ENCODE measurements around the gene HGF. TPM values are rescaled to one million over a fixed set of nuclear protein-coding genes. Genes with fewer than 3 reads are reported as not detected.

HGF gene
- total and polyA plus RNA-seq, 8 donors = 0.60 to 10.7 (median 6.6) TPM

DNA sequence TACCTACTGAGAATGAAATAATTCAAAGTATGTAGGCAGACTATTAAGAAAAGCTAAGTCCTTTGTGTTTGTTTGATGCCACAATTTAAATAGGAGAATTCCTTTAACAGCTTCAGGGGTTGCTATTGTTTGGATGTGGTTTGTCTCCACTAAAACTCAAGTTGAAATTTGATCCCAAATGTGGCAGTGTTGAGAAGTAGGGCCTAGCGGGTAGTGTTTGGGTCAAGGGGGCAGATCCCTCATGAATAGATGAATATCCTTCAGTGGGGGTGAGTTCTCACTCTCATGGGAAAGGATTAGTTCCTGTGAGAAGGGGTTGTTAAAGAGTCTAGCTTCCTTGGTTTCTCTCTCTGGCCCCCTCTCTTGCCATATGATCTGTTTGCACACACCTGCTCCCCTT is 97.0 kb downstream of the HGF start:
- H3K4me1 ChIP-seq = peaks cover 0 to 7% (median 0%) of the 10 kb centered on the region in 4 donors
- no peak overlapping the region for H3K27ac ChIP-seq
- H3K36me3 ChIP-seq = no peaks in the 10 kb centered on the region
- TF ChIP-seq, protein P1, sequence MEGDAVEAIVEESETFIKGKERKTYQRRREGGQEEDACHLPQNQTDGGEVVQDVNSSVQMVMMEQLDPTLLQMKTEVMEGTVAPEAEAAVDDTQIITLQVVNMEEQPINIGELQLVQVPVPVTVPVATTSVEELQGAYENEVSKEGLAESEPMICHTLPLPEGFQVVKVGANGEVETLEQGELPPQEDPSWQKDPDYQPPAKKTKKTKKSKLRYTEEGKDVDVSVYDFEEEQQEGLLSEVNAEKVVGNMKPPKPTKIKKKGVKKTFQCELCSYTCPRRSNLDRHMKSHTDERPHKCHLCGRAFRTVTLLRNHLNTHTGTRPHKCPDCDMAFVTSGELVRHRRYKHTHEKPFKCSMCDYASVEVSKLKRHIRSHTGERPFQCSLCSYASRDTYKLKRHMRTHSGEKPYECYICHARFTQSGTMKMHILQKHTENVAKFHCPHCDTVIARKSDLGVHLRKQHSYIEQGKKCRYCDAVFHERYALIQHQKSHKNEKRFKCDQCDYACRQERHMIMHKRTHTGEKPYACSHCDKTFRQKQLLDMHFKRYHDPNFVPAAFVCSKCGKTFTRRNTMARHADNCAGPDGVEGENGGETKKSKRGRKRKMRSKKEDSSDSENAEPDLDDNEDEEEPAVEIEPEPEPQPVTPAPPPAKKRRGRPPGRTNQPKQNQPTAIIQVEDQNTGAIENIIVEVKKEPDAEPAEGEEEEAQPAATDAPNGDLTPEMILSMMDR (IDR thresholded peaks at IDR 0.05) = no peak
- no peak for TF ChIP-seq EP300 (IDR thresholded peaks at IDR 0.05)
- TF ChIP-seq POLR2AphosphoS5 (IDR thresholded peaks at IDR 0.05) = no peak
- TF ChIP-seq POLR2A (IDR thresholded peaks at IDR 0.05) = no peak
- 71 to 91% (median 74%) methylated on average over 1 of the region's 1 CpG for WGBS, 5 donors
- intact Hi-C loops (cut with DNase I; ENCODE audit: low total_unique reads) = no loop called here
- H3K4me3 ChIP-seq = no peak overlapping the region
- no peaks in the 10 kb centered on the region for H3K27me3 ChIP-seq
- no peak for DNase-seq
- H3K9me3 ChIP-seq = no peaks in the 10 kb centered on the region

DNA sequence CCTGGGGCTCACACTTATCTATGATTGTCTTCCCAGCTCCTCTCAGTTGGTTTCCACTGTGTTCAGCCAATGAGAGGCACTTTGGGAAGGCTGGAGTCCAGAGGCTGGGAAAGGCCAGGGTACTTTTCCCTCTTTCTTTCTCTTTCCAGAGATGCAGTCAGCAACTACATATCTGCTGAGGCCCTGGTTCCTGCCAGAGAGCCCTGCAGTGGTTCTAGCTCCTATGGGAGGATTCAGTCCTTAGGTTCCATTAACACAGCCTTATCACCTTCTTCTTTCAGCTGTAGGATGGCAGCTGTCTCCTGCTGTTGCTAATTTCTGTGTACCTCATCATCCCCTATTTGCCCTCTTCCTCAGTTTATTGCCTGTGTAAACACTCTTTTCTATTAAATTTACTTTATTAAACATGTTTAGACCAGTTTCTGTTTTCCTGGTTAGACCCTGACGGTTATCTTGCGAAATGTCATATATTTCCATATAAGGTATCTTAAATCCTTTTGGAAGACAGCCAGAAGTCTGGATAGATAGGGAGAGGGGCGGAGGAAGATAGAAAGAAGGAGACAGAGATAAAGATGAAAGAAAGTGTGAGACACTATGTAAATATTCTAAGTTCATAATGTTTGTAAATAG is 100.3 kb downstream of the HGF start:
- Histone ChIP-seq H3K4me3 (no peak overlapping the region), H3K9me3 (no peaks in the 10 kb centered on the region), H3K4me1 (peaks cover 0 to 7% (median 0%) of the 10 kb centered on the region in 4 donors), H3K27ac (no peak overlapping the region), H3K27me3 (no peaks in the 10 kb centered on the region), H3K36me3 (no peaks in the 10 kb centered on the region)
- intact Hi-C loops (cut with DNase I; ENCODE audit: low total_unique reads) = no loop called here
- no peak for DNase-seq
- WGBS, 5 donors = 55 to 76% (median 69%) methylated on average over 3 of the region's 3 CpGs
- TF ChIP-seq, protein P1 (IDR thresholded peaks at IDR 0.05) = no peak
- no peak for TF ChIP-seq POLR2A (IDR thresholded peaks at IDR 0.05)

GRCh38 chr7:81666209-81666608 is 103.6 kb downstream of the HGF start:
- intact Hi-C loops (cut with DNase I; ENCODE audit: low total_unique reads) = no loop called here
- TF ChIP-seq EP300 (IDR thresholded peaks at IDR 0.05) (no peak), POLR2A (IDR thresholded peaks at IDR 0.05) (no peak), POLR2AphosphoS5 (IDR thresholded peaks at IDR 0.05) (no peak)
- TF ChIP-seq, protein P1 (IDR thresholded peaks at IDR 0.05) = no peak
- no peak for DNase-seq
- H3K4me1 ChIP-seq = no peaks in the 10 kb centered on the region
- H3K36me3 ChIP-seq = no peaks in the 10 kb centered on the region
- WGBS, 5 donors = 48 to 70% (median 59%) methylated on average over 1 of the region's 1 CpG
- H3K27me3 ChIP-seq = no peaks in the 10 kb centered on the region
- no peak overlapping the region for H3K27ac ChIP-seq
- no peaks in the 10 kb centered on the region for H3K9me3 ChIP-seq
- no peak overlapping the region for H3K4me3 ChIP-seq

- intact Hi-C loops (cut with DNase I; ENCODE audit: low total_unique reads) = no loop called here
- H3K27me3 ChIP-seq = no peaks in the 10 kb centered on the region
- H3K27ac ChIP-seq = no peak overlapping the region
- 52 to 71% (median 57%) methylated on average over 3 of the region's 3 CpGs for WGBS, 5 donors
- no peak for DNase-seq
- TF ChIP-seq POLR2AphosphoS5 (IDR thresholded peaks at IDR 0.05) (no peak), POLR2A (IDR thresholded peaks at IDR 0.05) (no peak), EP300 (IDR thresholded peaks at IDR 0.05) (no peak)
- TF ChIP-seq, protein P1 (IDR thresholded peaks at IDR 0.05) = no peak
- no peak overlapping the region for H3K4me3 ChIP-seq
- H3K4me1 ChIP-seq = no peaks in the 10 kb centered on the region
- H3K9me3 ChIP-seq = no peaks in the 10 kb centered on the region
- H3K36me3 ChIP-seq = no peaks in the 10 kb centered on the region
These were observed 104.6 kb downstream of the HGF start for GRCh38 chr7:81665236-81665635.

Measured in stomach (tissue), 9 donors.